Measurements from ENCODE around the gene MED17. TPM values are rescaled to one million over a fixed set of nuclear protein-coding genes. Genes with fewer than 3 reads are reported as not detected.
"Not testable (repeated sequence)": the region's sequence is repeated elsewhere in the genome, so short reads cannot be mapped to it uniquely, and the experiment has no call there.

MED17 gene
- polyA plus RNA-seq, 1 donor = 69.2 TPM

GRCh38 chr11:93757301-93757700 lies 26.8 kb upstream of the MED17 start:
- no peak for DNase-seq

GRCh38 chr11:93757924-93758865 lies 25.9 kb upstream of the MED17 start:
- DNase-seq = no peak

DNA sequence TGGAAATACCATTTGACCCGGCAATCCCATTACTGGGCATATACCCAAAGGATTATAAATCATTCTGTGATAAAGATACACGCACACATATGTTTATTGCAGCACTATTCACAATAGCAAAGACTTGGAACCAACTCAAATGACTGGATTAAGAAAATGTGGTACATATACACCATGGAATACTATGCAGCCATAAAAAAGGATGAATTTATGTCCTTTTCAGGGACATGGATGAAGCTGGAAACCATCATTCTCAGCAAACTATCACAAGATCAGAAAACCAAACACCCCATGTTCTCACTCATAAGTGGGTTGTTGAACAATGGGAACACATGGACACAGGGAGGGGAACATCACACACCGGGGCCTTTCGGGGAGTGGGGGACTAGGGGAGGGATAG lies 25.0 kb upstream of the MED17 start:
- not testable (repeated sequence) for DNase-seq

DNA sequence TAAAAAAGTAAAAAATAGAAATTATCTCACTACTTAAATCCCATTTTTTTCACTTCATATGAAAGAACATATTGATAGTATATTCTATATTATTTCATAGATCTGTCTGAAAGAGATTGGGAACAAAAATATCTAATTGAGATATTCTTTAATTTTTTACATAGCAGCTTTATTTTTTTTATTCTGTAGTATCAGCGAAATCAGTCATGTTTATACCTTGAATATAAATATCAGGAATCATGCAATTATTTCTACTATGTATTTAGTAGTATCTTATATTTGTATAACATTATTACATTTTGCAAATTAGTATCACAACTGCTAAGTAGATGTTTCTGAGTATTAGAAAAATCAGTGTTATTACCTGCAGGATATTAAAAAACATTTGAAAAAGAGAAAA lies 22.2 kb upstream of the MED17 start:
- no peak for DNase-seq

DNA sequence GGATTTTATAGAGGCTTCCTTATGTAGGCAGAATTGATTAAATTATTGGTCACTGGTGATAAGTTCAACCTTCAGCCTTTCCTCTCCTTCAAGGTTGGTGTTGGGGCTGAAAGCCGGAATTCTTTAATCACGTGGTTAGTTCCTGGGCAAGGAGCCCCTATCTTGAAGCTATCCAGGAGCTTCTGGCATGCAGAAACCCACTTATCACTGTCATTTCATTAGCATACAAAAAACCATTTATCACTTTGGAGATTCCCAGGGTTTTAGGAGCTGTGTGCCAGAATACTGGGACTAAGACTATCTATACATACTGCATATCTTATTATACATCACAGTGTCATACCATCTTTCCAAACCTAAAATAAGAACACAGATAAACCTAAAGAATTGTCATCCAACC lies 18.5 kb upstream of the MED17 start:
- DNase-seq = no peak

- DNase-seq = no peak
Measured at GRCh38 chr11:93766504-93766903, 17.6 kb upstream of the MED17 start.

- no peak for DNase-seq
Measured at GRCh38 chr11:93767018-93767417, 17.1 kb upstream of the MED17 start.

- no peak for DNase-seq
Measured at GRCh38 chr11:93770160-93770559, 13.9 kb upstream of the MED17 start.

GRCh38 chr11:93772123-93772522 lies 12.0 kb upstream of the MED17 start:
- DNase-seq = no peak

DNA sequence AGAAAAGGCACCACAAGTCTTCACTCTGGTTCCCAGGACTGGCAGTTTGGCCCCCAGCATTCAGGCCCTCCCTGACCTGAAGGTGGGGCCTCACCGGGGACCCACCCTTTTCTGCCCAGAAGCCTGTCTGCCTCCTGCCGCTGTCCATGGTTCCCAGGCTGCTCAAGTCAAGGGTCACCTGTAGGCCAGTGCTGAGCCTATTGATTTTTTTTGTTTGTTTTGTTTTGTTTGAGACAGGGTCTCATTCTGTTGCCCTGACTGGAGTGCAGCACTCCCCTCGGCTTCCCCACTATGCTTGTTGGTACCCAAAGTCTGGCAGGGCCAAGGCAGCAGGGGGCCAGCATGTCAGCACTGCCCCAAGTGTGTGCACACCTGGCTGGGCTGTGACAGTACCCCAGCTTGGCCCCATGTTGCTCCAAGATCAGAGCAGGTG lies 11.0 kb upstream of the MED17 start:
- no peak for DNase-seq

- DNase-seq = no peak
Measured at GRCh38 chr11:93773601-93774200, 10.4 kb upstream of the MED17 start.

DNA sequence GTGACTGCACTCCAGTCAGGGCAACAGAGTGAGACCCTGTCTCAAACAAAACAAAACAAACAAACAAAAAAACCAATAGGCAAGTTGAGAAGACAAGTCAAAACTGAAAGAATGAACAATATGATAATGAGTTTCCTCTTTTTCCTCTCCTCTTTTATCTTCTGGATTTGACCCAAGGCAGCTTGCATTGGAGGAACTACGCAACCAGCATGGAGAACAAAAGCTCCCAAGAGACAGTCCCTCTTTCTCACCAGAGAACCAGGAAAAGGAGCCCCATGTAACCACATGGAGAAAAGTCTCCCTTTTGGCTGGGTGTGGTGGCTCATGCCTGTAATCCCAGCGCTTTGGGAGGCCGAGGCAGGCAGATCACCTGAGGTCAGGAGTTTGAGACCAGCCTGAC lies 9.5 kb upstream of the MED17 start:
- not testable (repeated sequence) for DNase-seq

DNA sequence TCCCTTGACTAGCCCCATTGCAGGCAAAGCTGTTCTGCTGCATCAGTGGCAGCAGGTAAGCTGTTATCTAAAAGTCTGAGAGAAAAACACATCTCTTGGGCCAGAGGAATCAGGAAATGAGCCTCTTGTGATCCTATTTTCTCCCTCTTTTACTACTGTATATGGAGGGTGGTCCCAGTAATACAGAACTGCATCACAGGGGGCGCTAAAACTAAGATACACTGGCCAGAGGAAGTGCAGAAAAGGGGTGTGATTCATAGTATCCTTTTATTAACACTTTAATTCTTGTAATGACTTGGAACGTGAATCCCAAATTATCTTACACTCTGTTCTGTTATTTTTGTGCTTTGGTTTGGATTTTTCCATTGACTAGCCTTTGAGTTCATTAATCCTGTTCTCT lies 8.8 kb upstream of the MED17 start:
- no peak for DNase-seq

DNA sequence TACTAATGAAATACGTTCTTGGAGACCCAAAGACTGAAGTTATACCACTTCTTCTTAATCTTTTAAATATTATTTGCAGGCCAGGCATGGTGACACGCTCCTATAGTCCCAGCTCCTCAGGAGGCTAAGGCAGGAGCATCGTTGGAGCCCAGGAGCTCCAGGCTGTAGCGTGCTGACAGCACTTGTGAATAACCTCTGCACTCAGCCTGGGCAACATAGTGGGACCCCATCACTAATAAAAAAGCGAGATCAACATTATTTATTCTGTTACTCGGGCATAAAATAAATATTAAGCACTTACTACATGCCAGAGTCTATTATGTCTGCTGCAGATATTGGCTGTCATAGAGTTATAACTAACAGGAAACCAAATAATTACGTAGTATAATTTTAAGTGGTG lies 720 bp upstream of the MED17 start:
- DNase-seq = no peak

DNA sequence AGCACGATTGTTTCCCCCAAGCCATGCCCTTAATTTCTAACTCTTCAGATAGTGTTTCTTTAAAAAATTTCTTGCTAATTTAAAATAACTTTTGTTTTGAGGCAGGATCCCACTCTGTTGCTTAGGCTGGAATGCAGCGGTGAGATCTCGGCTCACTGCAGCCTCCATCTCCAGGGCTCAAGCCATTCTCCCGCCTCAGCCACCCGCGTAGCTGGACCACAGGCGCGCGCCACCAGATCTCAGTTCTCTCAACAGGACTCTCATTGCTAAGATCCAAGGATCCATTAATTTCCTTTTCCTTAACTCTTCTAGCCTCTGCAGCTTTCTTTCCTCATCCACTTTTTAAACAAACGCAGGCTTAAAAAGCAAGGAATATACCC lies 327 bp upstream of the MED17 start:
- DNase-seq = no peak

DNA sequence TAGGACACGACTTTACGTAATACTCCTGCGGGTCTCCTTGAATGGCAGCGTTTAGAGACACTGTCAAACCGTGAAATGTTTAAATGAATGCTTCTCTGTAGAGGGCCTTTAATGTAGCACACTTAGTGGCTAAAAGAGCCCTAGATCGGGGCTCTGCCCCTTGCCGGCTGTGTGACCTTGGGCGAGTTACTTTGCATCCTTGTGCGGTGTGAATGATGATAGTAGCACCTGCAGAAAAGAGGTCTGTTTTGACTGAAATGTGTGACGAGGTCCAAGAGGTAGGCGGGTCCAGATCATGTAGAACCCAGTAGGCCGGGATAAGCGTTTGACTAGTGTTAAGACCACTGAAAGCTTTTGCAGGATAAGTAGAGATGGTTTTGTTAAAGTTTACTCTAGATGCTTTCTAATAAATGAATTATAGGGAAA lies 866 bp downstream of the MED17 start:
- DNase-seq = no peak

- DNase-seq = no peak
Measured at GRCh38 chr11:93791493-93791892, 7.4 kb downstream of the MED17 start.

- DNase-seq = no peak
Measured at GRCh38 chr11:93796441-93797231, 12.6 kb downstream of the MED17 start.

- DNase-seq = no peak
Measured at GRCh38 chr11:93801366-93801765, 17.3 kb downstream of the MED17 start.

- no peak for DNase-seq
Measured at GRCh38 chr11:93804879-93805278, 20.8 kb downstream of the MED17 start.

DNA sequence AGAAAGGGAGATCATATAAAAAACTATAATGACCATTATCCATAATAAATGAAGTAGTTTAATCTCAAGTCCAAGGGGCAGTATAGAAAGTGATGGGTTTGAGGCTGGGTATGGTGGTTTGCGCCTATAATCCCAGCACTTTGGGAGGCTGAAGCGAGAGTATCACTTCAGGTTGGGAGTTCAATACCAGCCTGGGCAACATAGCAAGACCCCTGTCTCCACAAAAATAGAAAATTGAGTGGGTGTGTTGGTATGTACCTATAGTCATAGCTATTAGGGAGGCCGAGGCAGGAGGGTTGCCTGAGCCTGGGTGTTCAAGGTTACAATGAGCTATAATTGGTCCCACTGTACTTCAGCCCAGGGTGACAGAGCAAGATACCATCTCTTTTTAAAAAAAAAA lies 23.9 kb downstream of the MED17 start:
- DNase-seq = no peak

DNA sequence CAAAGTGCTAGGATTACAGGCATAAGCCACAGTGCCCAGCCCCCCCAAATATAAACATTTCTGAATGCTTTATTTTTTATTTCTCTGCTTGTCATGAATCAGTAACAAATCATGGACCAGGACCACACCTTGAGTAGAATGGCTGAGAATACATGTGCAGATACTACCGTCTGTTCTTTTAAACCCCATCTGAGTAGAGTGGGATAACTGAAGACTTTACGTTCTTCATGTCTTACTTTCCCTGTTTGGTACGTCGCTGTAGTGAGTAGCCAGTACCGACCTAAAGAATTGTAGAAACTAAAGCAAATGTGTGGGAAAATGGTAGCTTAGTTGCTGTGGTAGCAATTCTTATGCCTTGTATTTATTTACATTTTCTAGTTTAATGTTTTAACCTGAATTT lies 29.9 kb downstream of the MED17 start:
- no peak for DNase-seq

Data from left kidney (tissue), 2 donors.